ENCODE measurements around the gene SNX25. TPM values are rescaled to one million over a fixed set of nuclear protein-coding genes. Genes with fewer than 3 reads are reported as not detected.
A peak's percentile ranks its signal among the peaks of the same experiment; 100 is the strongest.

The SNX25 gene
- total and polyA plus RNA-seq, 7 donors: 5.3 to 13.0 (median 9.8) TPM

DNA sequence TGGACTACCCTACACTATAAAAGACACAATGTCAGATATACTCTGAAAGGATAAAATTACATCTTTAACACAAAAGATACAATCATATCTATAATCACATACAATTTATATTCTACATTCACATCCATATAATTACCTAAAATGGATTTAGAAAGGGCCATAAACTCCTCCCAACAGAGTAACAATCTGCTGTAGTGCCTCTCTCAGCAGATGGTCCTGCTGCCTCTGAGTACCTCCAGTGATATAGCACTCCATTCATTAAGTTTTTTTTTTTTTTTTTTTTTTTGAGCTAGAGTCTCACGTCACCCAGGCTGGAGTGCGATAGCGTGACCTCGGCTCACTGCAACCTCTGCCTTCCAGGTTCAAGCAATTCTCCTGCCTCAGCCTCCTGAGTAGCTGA lies 194.6 kb downstream of the SNX25 start:
- Histone ChIP-seq H3K27me3 (ENCODE audit: insufficient read depth in 3 of 3, low read length in 2 of 3) (no peaks in the 10 kb centered on the region), H3K4me3 (no peak overlapping the region), H3K4me1 (no peaks in the 10 kb centered on the region), H3K27ac (no peak overlapping the region), H3K36me3 (ENCODE audit: insufficient read depth in 1 of 2, low read depth in 1 of 2) (peaks cover 4 to 100% of the 10 kb centered on the region in 2 donors), H3K9me3 (no peaks in the 10 kb centered on the region)
- TF ChIP-seq, protein P1, sequence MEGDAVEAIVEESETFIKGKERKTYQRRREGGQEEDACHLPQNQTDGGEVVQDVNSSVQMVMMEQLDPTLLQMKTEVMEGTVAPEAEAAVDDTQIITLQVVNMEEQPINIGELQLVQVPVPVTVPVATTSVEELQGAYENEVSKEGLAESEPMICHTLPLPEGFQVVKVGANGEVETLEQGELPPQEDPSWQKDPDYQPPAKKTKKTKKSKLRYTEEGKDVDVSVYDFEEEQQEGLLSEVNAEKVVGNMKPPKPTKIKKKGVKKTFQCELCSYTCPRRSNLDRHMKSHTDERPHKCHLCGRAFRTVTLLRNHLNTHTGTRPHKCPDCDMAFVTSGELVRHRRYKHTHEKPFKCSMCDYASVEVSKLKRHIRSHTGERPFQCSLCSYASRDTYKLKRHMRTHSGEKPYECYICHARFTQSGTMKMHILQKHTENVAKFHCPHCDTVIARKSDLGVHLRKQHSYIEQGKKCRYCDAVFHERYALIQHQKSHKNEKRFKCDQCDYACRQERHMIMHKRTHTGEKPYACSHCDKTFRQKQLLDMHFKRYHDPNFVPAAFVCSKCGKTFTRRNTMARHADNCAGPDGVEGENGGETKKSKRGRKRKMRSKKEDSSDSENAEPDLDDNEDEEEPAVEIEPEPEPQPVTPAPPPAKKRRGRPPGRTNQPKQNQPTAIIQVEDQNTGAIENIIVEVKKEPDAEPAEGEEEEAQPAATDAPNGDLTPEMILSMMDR (IDR thresholded peaks at IDR 0.05): no peak
- intact Hi-C loops (cut with DNase I): no loop called here
- 91 to 93% (median 92%) methylated on average over 4 of the region's 4 CpGs for WGBS, 3 donors
- DNase-seq (no peak), ATAC-seq (no peak)

DNA sequence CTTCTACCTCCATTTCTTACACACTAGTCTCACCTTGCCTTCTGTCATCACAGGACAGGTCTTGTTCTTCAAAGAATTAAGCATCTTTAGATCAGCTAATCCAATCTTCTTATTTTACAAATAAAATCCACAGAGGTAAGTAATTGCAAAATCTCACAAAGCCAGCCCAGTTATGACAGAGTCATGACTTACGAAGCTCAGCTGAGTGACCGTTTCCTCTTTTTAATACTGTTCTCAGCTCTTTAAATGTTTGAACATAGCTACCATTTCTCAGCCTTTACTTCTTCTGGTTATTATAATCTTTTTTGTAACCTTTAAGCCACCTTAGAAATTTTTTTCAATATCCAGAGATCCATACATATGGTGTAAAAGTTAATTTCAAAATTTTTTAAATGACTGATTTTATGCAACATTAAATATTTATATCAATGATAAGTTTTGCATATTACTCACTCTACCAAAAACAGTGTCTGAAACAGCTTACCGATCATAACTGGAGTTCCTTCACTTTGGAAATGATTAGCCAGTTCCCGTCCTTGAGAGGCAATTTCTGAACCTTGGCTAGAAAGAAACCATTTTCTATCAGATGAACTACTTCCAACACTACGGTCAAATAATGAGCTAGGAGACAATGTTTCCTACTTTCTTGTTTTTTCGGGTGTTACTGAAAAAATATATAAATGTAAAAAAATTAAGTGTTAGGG lies 196.1 kb downstream of the SNX25 start:
- no peak for DNase-seq
- no peaks in the 10 kb centered on the region for H3K4me1 ChIP-seq
- intact Hi-C loops (cut with DNase I): no loop called here
- no peaks in the 10 kb centered on the region for H3K9me3 ChIP-seq
- no peak overlapping the region for H3K4me3 ChIP-seq
- TF ChIP-seq, protein P1 (IDR thresholded peaks at IDR 0.05): no peak
- no peak for ATAC-seq
- H3K36me3 ChIP-seq (ENCODE audit: insufficient read depth in 1 of 2, low read depth in 1 of 2): peaks cover 4 to 98% of the 10 kb centered on the region in 2 donors
- WGBS, 3 donors: 93 to 95% (median 95%) methylated on average over 6 of the region's 6 CpGs
- no peaks in the 10 kb centered on the region for H3K27me3 ChIP-seq (ENCODE audit: insufficient read depth in 3 of 3, low read length in 2 of 3)
- no peak overlapping the region for H3K27ac ChIP-seq

DNA sequence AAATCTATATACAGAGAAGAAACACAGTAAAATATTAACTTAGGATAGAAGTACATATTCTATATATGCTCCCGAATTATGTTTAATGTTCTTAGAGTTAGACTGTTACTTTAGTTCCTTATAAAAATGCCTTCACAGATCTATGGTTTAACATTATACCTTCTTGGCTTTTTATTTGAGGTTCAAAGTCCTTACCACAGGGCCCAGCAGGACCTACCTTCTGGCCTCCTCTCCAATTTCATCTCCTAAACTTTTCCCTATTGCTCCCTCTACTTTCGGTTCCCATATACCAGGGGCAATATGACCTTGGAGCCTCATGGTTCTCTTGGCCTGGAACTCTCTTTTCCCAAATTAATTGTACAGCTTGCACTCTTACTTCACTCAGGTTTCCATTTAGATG lies 199.0 kb downstream of the SNX25 start:
- Histone ChIP-seq H3K36me3 (ENCODE audit: insufficient read depth in 1 of 2, low read depth in 1 of 2) (peaks cover 2 to 90% of the 10 kb centered on the region in 2 donors), H3K4me1 (no peaks in the 10 kb centered on the region), H3K9me3 (no peaks in the 10 kb centered on the region), H3K4me3 (no peak overlapping the region), H3K27ac (no peak overlapping the region), H3K27me3 (ENCODE audit: insufficient read depth in 3 of 3, low read length in 2 of 3) (no peaks in the 10 kb centered on the region)
- 97 to 99% (median 98%) methylated on average over 2 of the region's 2 CpGs for WGBS, 3 donors
- intact Hi-C loops (cut with DNase I): no loop called here
- TF ChIP-seq, protein P1 (IDR thresholded peaks at IDR 0.05): no peak
- no peak for ATAC-seq
- DNase-seq: no peak

DNA sequence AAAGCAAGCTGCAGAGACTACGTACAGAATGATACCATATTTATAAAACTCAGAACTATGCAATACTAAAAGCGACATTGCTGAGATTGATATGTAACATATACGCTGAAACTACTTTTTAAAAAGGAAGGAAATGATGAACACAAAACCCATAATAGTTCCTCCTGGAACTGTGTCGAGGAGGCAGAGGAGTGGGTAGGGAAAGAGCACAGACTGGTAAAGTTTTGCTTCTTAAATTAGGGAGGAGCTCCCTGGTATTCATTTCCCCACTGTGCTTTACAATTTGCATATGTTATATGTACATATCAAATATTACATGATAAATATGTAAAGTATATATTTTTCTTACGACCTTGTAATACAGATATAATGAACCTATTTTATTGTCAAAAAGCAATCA lies 202.5 kb downstream of the SNX25 start:
- ATAC-seq (no peak), DNase-seq (no peak)
- H3K27ac ChIP-seq: no peak overlapping the region
- intact Hi-C loops (cut with DNase I): no loop called here
- no peaks in the 10 kb centered on the region for H3K27me3 ChIP-seq (ENCODE audit: insufficient read depth in 3 of 3, low read length in 2 of 3)
- TF ChIP-seq, protein P1 (IDR thresholded peaks at IDR 0.05): no peak
- H3K4me1 ChIP-seq: no peaks in the 10 kb centered on the region
- no peak overlapping the region for H3K4me3 ChIP-seq
- no peaks in the 10 kb centered on the region for H3K9me3 ChIP-seq
- 83 to 86% (median 86%) methylated on average over 5 of the region's 5 CpGs for WGBS, 3 donors
- peaks cover 4 to 90% of the 10 kb centered on the region in 2 donors for H3K36me3 ChIP-seq (ENCODE audit: insufficient read depth in 1 of 2, low read depth in 1 of 2)

DNA sequence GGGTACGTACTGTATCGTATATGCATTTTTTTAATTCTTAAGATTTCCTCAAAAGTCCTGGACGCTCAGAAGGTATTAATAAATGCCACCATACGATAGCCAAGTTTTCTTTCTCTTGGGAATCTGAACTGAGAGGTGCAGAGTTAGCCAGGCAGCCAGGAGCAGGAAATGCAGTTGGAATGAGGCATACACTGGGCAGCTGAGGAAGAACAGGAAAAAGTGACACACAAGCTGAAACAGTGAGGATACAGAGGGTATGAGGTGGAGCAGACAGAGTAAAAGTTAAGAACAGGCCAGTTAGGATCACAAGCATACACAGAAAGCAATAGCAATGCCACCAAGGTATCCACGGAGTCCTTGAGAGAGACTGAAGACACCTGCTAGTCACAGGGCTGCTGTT lies 203.0 kb downstream of the SNX25 start:
- Histone ChIP-seq H3K36me3 (ENCODE audit: insufficient read depth in 1 of 2, low read depth in 1 of 2) (peaks cover 9 to 90% of the 10 kb centered on the region in 2 donors), H3K9me3 (no peaks in the 10 kb centered on the region), H3K4me3 (no peak overlapping the region), H3K4me1 (no peaks in the 10 kb centered on the region), H3K27me3 (ENCODE audit: insufficient read depth in 3 of 3, low read length in 2 of 3) (no peaks in the 10 kb centered on the region), H3K27ac (no peak overlapping the region)
- peak in 1 of 4 donors; percentile 32 for ATAC-seq
- TF ChIP-seq, protein P1 (IDR thresholded peaks at IDR 0.05): no peak
- intact Hi-C loops (cut with DNase I): no loop called here
- DNase-seq: no peak
- WGBS, 3 donors: 81 to 88% (median 86%) methylated on average over 5 of the region's 5 CpGs

All from psoas muscle (tissue), 8 donors.